ENCODE data around the gene PSG6.
"Not testable (repeated sequence)": the region's sequence is repeated elsewhere in the genome, so short reads cannot be mapped to it uniquely, and the experiment has no call there.

Gene PSG6

DNA sequence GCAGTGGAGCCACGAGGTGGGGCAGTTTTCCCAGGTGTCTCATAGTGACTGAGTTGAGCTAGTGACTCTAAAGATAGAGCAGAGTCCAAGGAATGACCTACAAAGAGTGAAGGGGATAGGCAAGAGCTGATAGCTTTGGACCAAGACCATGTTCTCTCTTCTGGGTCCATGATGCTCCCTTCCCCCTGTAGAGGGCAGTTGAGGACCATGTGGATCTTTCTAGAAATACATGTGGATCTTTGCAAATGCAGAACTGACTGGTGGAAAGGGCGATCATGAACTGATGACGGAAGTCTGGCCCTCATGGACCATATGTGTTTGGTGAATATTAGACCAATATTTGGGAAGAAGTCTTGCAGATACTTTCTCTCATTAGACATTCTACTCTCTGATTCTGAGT lies 45.1 kb downstream of the PSG6 start:
- TF ChIP-seq, protein P1, sequence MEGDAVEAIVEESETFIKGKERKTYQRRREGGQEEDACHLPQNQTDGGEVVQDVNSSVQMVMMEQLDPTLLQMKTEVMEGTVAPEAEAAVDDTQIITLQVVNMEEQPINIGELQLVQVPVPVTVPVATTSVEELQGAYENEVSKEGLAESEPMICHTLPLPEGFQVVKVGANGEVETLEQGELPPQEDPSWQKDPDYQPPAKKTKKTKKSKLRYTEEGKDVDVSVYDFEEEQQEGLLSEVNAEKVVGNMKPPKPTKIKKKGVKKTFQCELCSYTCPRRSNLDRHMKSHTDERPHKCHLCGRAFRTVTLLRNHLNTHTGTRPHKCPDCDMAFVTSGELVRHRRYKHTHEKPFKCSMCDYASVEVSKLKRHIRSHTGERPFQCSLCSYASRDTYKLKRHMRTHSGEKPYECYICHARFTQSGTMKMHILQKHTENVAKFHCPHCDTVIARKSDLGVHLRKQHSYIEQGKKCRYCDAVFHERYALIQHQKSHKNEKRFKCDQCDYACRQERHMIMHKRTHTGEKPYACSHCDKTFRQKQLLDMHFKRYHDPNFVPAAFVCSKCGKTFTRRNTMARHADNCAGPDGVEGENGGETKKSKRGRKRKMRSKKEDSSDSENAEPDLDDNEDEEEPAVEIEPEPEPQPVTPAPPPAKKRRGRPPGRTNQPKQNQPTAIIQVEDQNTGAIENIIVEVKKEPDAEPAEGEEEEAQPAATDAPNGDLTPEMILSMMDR (conservative IDR thresholded peaks at IDR 0.05; ENCODE audit: low read length), result peak; percentile 33
- DNase-seq (ENCODE audit: low read depth), result no peak
- H3K4me3 ChIP-seq (ENCODE audit: low read length), result no peak overlapping the region

DNA sequence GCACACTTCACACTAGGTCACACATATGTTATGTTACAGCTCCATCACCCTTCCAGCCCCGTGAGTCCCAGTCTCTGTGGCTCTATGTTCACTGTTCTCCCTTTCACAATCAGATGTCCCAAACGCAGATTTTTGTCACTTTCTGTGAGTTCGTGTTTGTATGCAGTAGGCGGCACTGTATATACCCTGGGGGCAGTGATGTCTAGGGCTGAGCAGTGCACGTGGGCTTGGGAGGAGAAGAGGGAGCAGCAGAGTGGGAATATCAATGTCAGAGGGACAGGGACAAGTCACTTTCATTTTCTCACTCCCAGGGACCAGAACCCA lies 60.2 kb downstream of the PSG6 start:
- H3K4me3 ChIP-seq (ENCODE audit: low read length), result no peak overlapping the region
- DNase-seq (ENCODE audit: low read depth), result no peak
- TF ChIP-seq, protein P1 (conservative IDR thresholded peaks at IDR 0.05; ENCODE audit: low read length), result no peak

DNA sequence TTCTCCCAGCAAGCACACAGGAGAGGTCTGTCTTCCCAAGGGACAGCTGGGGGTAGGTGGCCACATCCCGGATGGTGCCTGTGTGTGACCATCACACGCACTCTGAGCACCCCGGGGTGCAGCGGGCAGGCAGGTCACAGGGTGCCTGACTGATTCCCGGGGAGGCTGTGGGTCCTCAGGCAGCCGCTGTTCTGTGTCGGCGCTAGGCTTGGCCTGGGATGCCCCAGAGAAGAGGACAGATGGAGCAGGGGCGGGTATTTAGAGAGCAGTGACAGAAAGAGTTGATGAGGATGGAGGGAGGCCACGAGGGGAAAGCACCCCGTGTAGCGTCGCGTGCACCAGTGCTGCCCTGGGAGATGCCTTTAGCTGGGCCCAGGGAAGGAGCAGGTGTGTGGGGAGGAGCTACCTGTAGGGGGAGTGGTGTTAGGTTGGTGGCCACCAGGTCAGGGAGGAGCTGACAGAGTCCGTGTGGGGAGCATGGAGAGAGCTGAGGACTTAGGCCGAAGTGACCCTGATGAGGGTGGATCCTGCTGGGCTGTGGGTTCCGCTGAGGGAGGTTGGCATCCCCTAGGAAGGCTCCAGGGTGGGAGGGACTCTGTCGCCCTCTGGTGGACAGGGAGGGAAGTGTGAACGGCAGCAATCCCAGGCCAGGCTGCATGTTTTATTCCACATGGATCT lies 60.7 kb downstream of the PSG6 start:
- not testable (repeated sequence) for H3K4me3 ChIP-seq (ENCODE audit: low read length); DNase-seq (ENCODE audit: low read depth)
- TF ChIP-seq, protein P1 (conservative IDR thresholded peaks at IDR 0.05; ENCODE audit: low read length), result peak; percentile 48

DNA sequence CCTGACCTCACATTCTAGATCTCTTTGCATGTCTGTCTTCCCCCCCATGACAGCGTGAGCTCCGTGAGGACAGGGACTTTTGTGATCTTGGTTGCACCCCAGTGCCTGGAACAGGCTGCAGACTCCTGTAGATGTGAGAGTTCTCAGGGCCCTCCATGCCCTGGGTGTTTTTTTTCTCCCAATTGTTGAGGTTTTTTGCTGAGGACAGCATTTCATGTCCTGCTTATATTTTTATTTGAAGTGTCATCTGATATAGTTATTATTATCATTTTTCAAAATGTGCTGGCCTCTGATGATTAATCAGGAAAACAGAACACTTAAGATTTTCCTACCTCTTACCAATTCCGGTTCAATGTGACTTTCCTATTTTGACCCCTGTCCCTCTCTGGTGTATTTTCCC lies 62.9 kb downstream of the PSG6 start:
- not testable (repeated sequence) for DNase-seq (ENCODE audit: low read depth)

DNA sequence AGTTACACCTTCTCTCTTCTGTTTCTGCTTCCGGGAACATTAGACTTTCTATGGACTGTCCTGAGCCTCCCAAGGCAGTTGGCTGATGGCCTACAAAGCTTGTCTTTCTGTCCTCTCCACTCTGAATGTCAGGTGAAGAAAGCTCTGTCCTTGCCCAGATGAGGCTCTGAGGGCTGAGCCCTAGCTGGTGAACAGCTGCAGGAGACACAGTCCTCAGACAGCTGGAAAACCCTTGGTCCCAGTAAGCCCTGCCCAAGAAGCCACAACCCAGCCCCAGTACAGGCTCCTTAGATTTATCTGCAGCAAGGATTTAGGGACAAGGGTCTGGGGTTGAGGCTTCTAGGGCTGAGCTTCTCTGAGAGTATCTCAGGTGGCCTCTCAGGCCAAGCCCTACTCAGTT lies 64.5 kb downstream of the PSG6 start:
- not testable (repeated sequence) for DNase-seq (ENCODE audit: low read depth); H3K4me3 ChIP-seq (ENCODE audit: low read length)

More for the DNA sequence above, 62.9 kb downstream of the PSG6 start:
- H3K4me3 ChIP-seq (ENCODE audit: low read length), result not testable (repeated sequence)

DNA sequence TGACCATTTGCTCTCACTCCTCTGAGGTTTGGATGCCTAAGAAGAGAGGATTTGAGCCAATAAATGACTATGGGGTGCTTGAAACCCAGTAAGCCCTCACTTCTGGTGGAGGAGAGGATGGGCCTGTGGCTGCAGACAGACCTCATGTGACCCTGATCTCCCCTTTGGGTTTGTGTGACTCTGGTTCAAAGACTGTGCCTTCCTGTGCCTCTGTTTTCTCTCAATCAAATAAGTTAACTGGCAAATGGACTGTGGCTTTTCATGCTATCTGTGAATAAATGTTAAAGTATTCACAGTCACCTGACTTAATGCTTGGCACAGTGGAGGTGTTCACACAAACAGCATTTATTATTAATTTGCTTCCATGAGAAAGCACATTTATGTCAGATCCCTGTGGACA lies 64.9 kb downstream of the PSG6 start:
- H3K4me3 ChIP-seq (ENCODE audit: low read length), result not testable (repeated sequence)
- peak; percentile 52 for DNase-seq (ENCODE audit: low read depth)

Measured in AG10803 (cell line).